ENCODE results near the gene NFKBIL1.

NFKBIL1 gene

GRCh38 chr6:31579119-31579505 is 31.7 kb downstream of the NFKBIL1 start:
- Histone ChIP-seq H3K9ac (ENCODE audit: low read length) (no peak overlapping the region), H3K9me3 (ENCODE audit: control insufficient read depth, low read depth, low read length) (no peaks in the 10 kb centered on the region), H3K27ac (ENCODE audit: low read length) (no peak overlapping the region)

DNA sequence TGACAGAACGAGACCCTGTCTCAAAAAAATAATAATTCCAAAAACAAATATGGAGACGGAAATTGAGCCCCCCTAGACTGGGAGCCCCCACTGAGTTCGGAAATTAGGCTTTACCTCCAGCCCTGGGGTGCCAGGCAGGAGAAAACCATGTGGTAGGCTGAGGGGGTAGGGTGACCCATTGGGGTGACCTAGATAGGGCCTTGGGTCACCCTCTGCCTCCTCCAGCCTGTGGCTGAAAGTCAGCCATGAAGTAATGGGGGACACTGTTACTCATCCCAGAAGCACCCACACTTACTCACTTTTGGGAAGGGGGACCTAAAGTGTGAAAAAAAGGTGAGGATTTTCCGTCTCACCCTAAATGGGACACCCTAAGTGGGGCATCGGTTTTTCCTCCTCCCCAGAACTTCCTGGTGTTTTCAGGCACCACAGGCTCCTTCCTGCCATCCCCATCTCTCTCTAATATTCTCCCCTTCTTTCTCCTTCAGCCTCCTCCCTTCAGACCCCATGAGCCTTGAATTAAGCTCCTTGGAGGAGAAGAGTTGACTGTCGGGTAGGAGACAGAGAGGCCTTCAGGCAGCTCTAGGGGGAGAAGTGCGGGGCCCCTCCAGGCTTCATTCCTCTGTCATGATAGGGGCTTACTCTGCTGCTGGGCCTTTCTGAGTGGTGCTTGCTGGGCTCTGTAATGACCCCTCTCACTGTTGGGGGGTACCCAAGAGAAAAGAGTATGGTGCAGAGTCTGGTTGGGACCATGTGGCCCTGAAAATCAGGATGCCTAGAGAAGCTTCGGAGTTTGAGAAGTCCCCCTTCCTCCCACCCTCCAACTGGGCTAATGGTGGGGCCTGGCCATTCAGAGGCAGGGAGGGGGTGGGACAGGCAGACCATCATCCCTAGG is 32.4 kb downstream of the NFKBIL1 start:
- Histone ChIP-seq H3K27ac (ENCODE audit: low read length) (no peak overlapping the region), H3K27me3 (ENCODE audit: control insufficient read depth, insufficient read depth, low read length) (peaks cover 28% of the 10 kb centered on the region), H3K9me3 (ENCODE audit: control insufficient read depth, low read depth, low read length) (no peaks in the 10 kb centered on the region), H3K4me1 (ENCODE audit: control insufficient read depth, low read depth, low read length) (peaks cover 14% of the 10 kb centered on the region), H3K4me3 (ENCODE audit: low read length) (peak overlapping the region; percentile 91), H3K9ac (ENCODE audit: low read length) (no peak overlapping the region), H3K36me3 (ENCODE audit: control insufficient read depth, low read depth, low read length) (no peaks in the 10 kb centered on the region)

More at GRCh38 chr6:31579119-31579505, 31.7 kb downstream of the NFKBIL1 start:
- Histone ChIP-seq H3K4me1 (ENCODE audit: control insufficient read depth, low read depth, low read length) (peaks cover 14% of the 10 kb centered on the region), H3K36me3 (ENCODE audit: control insufficient read depth, low read depth, low read length) (no peaks in the 10 kb centered on the region), H3K4me3 (ENCODE audit: low read length) (no peak overlapping the region), H3K27me3 (ENCODE audit: control insufficient read depth, insufficient read depth, low read length) (peaks cover 28% of the 10 kb centered on the region)

GRCh38 chr6:31580438-31580740 is 33.0 kb downstream of the NFKBIL1 start:
- Histone ChIP-seq H3K27ac (ENCODE audit: low read length) (no peak overlapping the region), H3K4me1 (ENCODE audit: control insufficient read depth, low read depth, low read length) (peaks cover 14% of the 10 kb centered on the region), H3K9ac (ENCODE audit: low read length) (no peak overlapping the region), H3K9me3 (ENCODE audit: control insufficient read depth, low read depth, low read length) (no peaks in the 10 kb centered on the region), H3K36me3 (ENCODE audit: control insufficient read depth, low read depth, low read length) (no peaks in the 10 kb centered on the region), H3K27me3 (ENCODE audit: control insufficient read depth, insufficient read depth, low read length) (peaks cover 28% of the 10 kb centered on the region), H3K4me3 (ENCODE audit: low read length) (peak overlapping the region; percentile 91)

DNA sequence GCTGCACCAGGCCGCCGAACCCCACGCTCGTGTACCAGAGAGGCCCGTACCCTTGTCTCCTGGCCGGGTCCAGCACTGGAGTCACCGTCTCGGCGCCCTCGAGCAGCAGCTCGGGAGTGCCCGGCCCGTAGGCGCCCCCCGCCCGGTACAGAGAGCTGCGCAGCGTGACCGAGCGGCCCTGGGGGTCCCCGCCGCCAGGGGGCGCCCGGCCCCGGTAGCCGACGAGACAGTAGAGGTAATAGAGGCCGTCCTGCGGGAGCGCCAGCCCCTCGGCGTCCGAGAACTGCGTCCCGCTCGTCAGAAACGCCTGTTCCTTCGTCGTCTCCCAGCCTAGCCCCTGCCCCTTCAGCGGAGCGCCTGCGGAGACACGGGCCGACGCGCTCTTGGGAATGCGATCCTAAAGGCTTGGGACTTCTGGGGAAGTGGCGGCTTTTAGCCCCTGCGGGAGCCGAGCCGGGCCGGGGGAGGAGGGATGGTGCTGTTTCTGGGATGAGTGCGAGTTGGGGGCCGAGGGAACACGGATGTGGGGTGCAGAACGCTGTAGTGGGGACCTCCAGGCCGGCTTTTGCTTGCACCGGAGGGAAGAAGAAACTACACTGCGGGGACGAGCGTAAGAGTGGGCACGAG is 33.5 kb downstream of the NFKBIL1 start:
- Histone ChIP-seq H3K36me3 (ENCODE audit: control insufficient read depth, low read depth, low read length) (no peaks in the 10 kb centered on the region), H3K4me1 (ENCODE audit: control insufficient read depth, low read depth, low read length) (peaks cover 14% of the 10 kb centered on the region), H3K4me3 (ENCODE audit: low read length) (peak overlapping the region; percentile 91), H3K9ac (ENCODE audit: low read length) (peak overlapping the region; percentile 73), H3K27ac (ENCODE audit: low read length) (no peak overlapping the region), H3K9me3 (ENCODE audit: control insufficient read depth, low read depth, low read length) (no peaks in the 10 kb centered on the region), H3K27me3 (ENCODE audit: control insufficient read depth, insufficient read depth, low read length) (peaks cover 28% of the 10 kb centered on the region)

- Histone ChIP-seq H3K27ac (ENCODE audit: low read length) (no peak overlapping the region), H3K9ac (ENCODE audit: low read length) (peak overlapping the region; percentile 73), H3K9me3 (ENCODE audit: control insufficient read depth, low read depth, low read length) (no peaks in the 10 kb centered on the region), H3K4me3 (ENCODE audit: low read length) (peak overlapping the region; percentile 91), H3K27me3 (ENCODE audit: control insufficient read depth, insufficient read depth, low read length) (peaks cover 24% of the 10 kb centered on the region), H3K4me1 (ENCODE audit: control insufficient read depth, low read depth, low read length) (peaks cover 14% of the 10 kb centered on the region), H3K36me3 (ENCODE audit: control insufficient read depth, low read depth, low read length) (no peaks in the 10 kb centered on the region)
These were observed 34.2 kb downstream of the NFKBIL1 start for GRCh38 chr6:31581434-31582229.

- Histone ChIP-seq H3K27ac (ENCODE audit: low read length) (no peak within 1 kb of the TSS), H3K36me3 (ENCODE audit: control insufficient read depth, low read depth, low read length) (no peaks in the 10 kb centered on the region)
These were observed 34.8 kb downstream of the NFKBIL1 start, which contains the start of gene LTB for GRCh38 chr6:31582230-31582643. TSS of gene LTB (minus strand) at chr6:31582424. CDS start at chr6:31582417, 7 bp downstream.

GRCh38 chr6:31585491-31585890 is 38.1 kb downstream of the NFKBIL1 start:
- H3K36me3 ChIP-seq (ENCODE audit: control insufficient read depth, low read depth, low read length): no peaks in the 10 kb centered on the region
- H3K9ac ChIP-seq (ENCODE audit: low read length): no peak overlapping the region
- H3K27ac ChIP-seq (ENCODE audit: low read length): no peak overlapping the region
- peaks cover 10% of the 10 kb centered on the region for H3K4me1 ChIP-seq (ENCODE audit: control insufficient read depth, low read depth, low read length)
- H3K9me3 ChIP-seq (ENCODE audit: control insufficient read depth, low read depth, low read length): no peaks in the 10 kb centered on the region
- H3K4me3 ChIP-seq (ENCODE audit: low read length): no peak overlapping the region
- H3K27me3 ChIP-seq (ENCODE audit: control insufficient read depth, insufficient read depth, low read length): peaks cover 14% of the 10 kb centered on the region

More at GRCh38 chr6:31582230-31582643, 34.8 kb downstream of the NFKBIL1 start, which contains the start of gene LTB:
- H3K9me3 ChIP-seq (ENCODE audit: control insufficient read depth, low read depth, low read length): no peaks in the 10 kb centered on the region
- H3K4me1 ChIP-seq (ENCODE audit: control insufficient read depth, low read depth, low read length): peaks cover 14% of the 10 kb centered on the region
- H3K27me3 ChIP-seq (ENCODE audit: control insufficient read depth, insufficient read depth, low read length): peaks cover 23% of the 10 kb centered on the region
- peak within 1 kb of the TSS; percentile 73 for H3K9ac ChIP-seq (ENCODE audit: low read length)
- peak within 1 kb of the TSS; percentile 91 for H3K4me3 ChIP-seq (ENCODE audit: low read length)

GRCh38 chr6:31586008-31586407 is 38.6 kb downstream of the NFKBIL1 start, which contains the start of gene LST1:
TSS of gene LST1 (plus strand) at chr6:31586277. CDS start at chr6:31587300, 1,023 bp downstream.
- Histone ChIP-seq H3K9ac (ENCODE audit: low read length) (no peak within 1 kb of the TSS), H3K4me1 (ENCODE audit: control insufficient read depth, low read depth, low read length) (peaks cover 8% of the 10 kb centered on the region), H3K27me3 (ENCODE audit: control insufficient read depth, insufficient read depth, low read length) (peaks cover 11% of the 10 kb centered on the region)

DNA sequence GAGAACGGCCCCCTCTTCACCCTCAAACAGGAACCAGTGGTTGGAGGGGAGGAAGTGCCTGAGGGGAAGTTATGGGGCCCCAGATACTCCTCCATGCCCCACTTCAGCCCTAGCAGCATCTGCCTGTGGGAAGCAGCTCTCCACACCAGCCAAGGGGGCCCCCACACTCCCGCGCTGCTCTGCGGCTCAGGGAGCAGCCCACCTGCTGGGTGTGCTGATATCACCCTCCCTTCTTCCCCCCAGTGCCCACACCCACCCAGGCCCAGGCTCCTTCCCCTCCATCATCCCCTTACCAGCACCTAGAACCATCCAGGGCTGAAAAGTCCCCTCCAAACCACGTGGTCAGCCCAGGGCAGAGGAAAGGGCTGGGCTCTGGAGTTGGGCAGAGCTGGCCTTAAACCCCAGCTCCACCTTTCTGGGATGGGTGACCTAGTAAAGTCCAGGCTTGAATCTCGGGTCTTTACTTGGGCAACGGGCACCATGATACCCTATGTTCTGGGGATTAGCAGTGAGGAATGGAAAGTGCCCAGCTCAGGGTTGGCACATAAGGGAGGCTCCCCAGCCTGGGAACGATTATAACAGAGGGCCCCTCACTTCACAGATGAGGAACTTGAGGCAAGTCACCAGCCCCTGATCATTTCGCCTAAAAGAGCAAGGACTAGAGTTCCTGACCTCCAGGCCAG is 39.3 kb downstream of the NFKBIL1 start:
- Histone ChIP-seq H3K9me3 (ENCODE audit: control insufficient read depth, low read depth, low read length) (no peaks in the 10 kb centered on the region), H3K36me3 (ENCODE audit: control insufficient read depth, low read depth, low read length) (no peaks in the 10 kb centered on the region), H3K4me1 (ENCODE audit: control insufficient read depth, low read depth, low read length) (peaks cover 8% of the 10 kb centered on the region), H3K27me3 (ENCODE audit: control insufficient read depth, insufficient read depth, low read length) (peaks cover 5% of the 10 kb centered on the region), H3K9ac (ENCODE audit: low read length) (no peak overlapping the region), H3K27ac (ENCODE audit: low read length) (no peak overlapping the region), H3K4me3 (ENCODE audit: low read length) (no peak overlapping the region)

More at GRCh38 chr6:31586008-31586407, 38.6 kb downstream of the NFKBIL1 start, which contains the start of gene LST1:
- H3K36me3 ChIP-seq (ENCODE audit: control insufficient read depth, low read depth, low read length): no peaks in the 10 kb centered on the region
- H3K27ac ChIP-seq (ENCODE audit: low read length): no peak within 1 kb of the TSS
- H3K4me3 ChIP-seq (ENCODE audit: low read length): no peak within 1 kb of the TSS
- no peaks in the 10 kb centered on the region for H3K9me3 ChIP-seq (ENCODE audit: control insufficient read depth, low read depth, low read length)

GRCh38 chr6:31587791-31588777 is 40.7 kb downstream of the NFKBIL1 start:
- no peaks in the 10 kb centered on the region for H3K36me3 ChIP-seq (ENCODE audit: control insufficient read depth, low read depth, low read length)
- H3K27me3 ChIP-seq (ENCODE audit: control insufficient read depth, insufficient read depth, low read length): no peaks in the 10 kb centered on the region
- no peak overlapping the region for H3K4me3 ChIP-seq (ENCODE audit: low read length)
- H3K9me3 ChIP-seq (ENCODE audit: control insufficient read depth, low read depth, low read length): no peaks in the 10 kb centered on the region
- no peak overlapping the region for H3K9ac ChIP-seq (ENCODE audit: low read length)
- no peaks in the 10 kb centered on the region for H3K4me1 ChIP-seq (ENCODE audit: control insufficient read depth, low read depth, low read length)
- no peak overlapping the region for H3K27ac ChIP-seq (ENCODE audit: low read length)
